PFSK-1 (cell line): Measurements from ENCODE around the gene TMPRSS9.

Experiments
- FOXP2 ChIP-seq: optimal IDR thresholded peaks from 2 replicates; pipeline ENCODE3; 2011; ENCODE audit warnings: borderline replicate concordance, control low read depth, inconsistent platforms; ENCODE audit not compliant: insufficient read depth; ENCODE audit errors: extremely low read length, extremely low read depth
- POLR2AphosphoS5 ChIP-seq: IDR thresholded peaks from 2 replicates; pipeline ENCODE4 v1.6.1; 2012; ENCODE audit warnings: low read depth, mild to moderate bottlenecking, control low read depth, low read length, moderate library complexity
- SIN3A ChIP-seq: IDR thresholded peaks from 2 replicates; pipeline ENCODE4 v1.6.1; 2012; ENCODE audit warnings: mild to moderate bottlenecking, low read length, moderate library complexity, borderline replicate concordance; ENCODE audit not compliant: insufficient read depth
- TAF1 ChIP-seq: IDR thresholded peaks from 2 replicates; pipeline ENCODE4 v1.6.1; 2012; ENCODE audit warnings: low read length, control low read depth, borderline replicate concordance; ENCODE audit not compliant: insufficient read depth
- TF ChIP-seq, protein P1 (sequence below), 2 experiments: IDR thresholded peaks; 2 replicates each; pipeline versions ENCODE4 v1.6.1 to v1.8.0; 2011 to 2012; ENCODE audit warnings: low read depth in 2 of 2, low read length in 2 of 2, control low read depth in 1 of 2, inconsistent platforms in 1 of 2, mild to moderate bottlenecking in 1 of 2, moderate library complexity in 1 of 2; ENCODE audit not compliant: insufficient read depth in 1 of 2

The TMPRSS9 gene

DNA sequence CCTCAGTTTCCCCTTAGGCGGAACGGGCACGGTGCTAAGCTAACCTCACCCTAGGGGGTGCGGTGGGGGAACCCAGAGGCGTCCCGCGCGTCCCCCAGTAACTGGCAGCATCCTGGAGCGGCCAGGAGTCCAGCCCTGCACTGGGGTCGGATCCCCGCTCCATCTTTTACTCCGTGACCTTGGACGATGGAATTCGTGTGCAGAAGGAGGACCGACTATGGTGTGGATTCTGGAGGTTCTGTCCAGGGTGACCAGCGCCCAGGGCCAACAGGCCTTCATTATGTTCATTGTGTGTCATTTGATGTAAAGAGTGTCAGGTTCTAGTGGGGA, 31.0 kb upstream of the TMPRSS9 start:
- TF ChIP-seq, protein P1, sequence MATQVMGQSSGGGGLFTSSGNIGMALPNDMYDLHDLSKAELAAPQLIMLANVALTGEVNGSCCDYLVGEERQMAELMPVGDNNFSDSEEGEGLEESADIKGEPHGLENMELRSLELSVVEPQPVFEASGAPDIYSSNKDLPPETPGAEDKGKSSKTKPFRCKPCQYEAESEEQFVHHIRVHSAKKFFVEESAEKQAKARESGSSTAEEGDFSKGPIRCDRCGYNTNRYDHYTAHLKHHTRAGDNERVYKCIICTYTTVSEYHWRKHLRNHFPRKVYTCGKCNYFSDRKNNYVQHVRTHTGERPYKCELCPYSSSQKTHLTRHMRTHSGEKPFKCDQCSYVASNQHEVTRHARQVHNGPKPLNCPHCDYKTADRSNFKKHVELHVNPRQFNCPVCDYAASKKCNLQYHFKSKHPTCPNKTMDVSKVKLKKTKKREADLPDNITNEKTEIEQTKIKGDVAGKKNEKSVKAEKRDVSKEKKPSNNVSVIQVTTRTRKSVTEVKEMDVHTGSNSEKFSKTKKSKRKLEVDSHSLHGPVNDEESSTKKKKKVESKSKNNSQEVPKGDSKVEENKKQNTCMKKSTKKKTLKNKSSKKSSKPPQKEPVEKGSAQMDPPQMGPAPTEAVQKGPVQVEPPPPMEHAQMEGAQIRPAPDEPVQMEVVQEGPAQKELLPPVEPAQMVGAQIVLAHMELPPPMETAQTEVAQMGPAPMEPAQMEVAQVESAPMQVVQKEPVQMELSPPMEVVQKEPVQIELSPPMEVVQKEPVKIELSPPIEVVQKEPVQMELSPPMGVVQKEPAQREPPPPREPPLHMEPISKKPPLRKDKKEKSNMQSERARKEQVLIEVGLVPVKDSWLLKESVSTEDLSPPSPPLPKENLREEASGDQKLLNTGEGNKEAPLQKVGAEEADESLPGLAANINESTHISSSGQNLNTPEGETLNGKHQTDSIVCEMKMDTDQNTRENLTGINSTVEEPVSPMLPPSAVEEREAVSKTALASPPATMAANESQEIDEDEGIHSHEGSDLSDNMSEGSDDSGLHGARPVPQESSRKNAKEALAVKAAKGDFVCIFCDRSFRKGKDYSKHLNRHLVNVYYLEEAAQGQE (IDR thresholded peaks at IDR 0.05; ENCODE audit: insufficient read depth in 1 of 2, low read depth in 2 of 2, low read length in 2 of 2), result no peak
- no peak for TF ChIP-seq FOXP2
- TF ChIP-seq TAF1, result no peak

DNA sequence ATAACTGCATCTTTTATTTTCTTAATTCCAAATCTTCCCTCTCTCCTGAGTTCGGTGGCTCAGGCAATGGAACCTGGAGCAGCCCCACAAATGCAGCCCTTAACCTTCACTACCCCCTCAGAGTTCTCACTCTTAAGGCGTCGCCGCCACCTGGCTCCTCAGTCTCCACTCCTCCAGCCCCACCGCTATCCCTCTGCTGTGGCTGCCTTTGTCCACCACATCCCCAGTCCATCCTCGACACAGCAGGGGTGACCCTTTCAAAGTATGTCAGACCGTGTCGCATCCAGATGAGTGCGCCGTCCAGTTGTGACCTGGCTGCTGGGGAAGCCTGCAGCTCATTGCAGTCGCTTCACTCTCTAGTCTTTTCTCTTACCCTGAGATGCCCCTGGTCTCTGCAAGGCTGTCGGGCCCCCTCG, 30.6 kb upstream of the TMPRSS9 start:
- TF ChIP-seq, protein P1 (IDR thresholded peaks at IDR 0.05; ENCODE audit: insufficient read depth in 1 of 2, low read depth in 2 of 2, low read length in 2 of 2), result no peak
- TF ChIP-seq SIN3A (no peak), FOXP2 (no peak), TAF1 (no peak), POLR2AphosphoS5 (no peak)

DNA sequence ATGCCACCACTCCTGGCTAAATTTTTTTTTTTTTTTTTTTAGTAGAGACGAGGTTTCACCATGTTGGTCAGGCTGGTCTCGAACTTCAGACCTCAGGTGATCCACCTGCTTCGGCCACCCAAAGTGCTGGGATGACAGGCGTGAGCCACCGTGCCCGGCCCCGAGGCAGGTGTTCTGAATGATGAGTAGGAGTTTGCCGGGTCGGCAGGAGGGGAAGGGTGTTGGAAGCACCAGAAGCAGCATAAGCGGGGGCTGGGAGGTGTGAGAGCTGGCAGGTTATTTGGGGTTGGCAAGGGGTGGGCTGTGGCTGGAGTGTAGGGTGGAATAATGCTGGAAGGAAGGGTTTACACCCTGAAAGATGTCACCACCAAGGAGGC, 29.8 kb upstream of the TMPRSS9 start:
- TF ChIP-seq TAF1 (no peak), FOXP2 (no peak), POLR2AphosphoS5 (no peak), SIN3A (no peak)
- TF ChIP-seq, protein P1 (IDR thresholded peaks at IDR 0.05; ENCODE audit: insufficient read depth in 1 of 2, low read depth in 2 of 2, low read length in 2 of 2), result no peak

DNA sequence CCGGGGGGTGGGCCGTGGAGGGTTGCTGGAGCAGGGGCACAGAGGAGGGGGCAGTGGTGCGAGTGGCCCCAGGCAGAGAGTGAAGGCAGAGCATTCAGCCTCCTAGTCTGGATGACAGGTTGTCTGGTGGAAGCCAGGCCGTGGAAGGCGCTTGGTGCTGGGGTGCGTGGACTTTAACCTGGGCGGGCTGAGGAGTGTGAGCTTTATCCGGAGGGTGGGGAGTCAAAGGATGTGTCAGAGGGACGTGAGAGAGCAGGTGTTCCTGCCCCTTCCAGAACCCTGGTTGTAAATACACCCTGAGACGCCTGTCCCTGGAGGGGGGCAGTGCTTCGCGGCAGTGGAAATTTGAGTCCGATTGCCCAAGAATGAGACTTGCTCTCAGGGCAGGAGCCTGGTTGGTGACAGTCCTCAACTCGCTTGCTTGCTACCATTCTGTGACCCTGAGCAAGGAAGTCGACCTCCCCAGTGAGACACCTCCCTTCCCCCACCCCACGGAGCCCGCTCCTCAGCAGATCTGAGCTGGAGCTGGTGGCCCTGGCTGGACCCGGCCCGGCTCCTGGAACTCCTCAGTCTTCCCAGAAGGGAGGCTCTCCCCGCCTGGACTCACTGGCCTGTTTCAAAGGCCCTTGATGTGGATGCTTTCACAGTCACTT, 29.3 kb upstream of the TMPRSS9 start:
- TF ChIP-seq POLR2AphosphoS5, result no peak
- no peak for TF ChIP-seq FOXP2
- TF ChIP-seq TAF1, result no peak

DNA sequence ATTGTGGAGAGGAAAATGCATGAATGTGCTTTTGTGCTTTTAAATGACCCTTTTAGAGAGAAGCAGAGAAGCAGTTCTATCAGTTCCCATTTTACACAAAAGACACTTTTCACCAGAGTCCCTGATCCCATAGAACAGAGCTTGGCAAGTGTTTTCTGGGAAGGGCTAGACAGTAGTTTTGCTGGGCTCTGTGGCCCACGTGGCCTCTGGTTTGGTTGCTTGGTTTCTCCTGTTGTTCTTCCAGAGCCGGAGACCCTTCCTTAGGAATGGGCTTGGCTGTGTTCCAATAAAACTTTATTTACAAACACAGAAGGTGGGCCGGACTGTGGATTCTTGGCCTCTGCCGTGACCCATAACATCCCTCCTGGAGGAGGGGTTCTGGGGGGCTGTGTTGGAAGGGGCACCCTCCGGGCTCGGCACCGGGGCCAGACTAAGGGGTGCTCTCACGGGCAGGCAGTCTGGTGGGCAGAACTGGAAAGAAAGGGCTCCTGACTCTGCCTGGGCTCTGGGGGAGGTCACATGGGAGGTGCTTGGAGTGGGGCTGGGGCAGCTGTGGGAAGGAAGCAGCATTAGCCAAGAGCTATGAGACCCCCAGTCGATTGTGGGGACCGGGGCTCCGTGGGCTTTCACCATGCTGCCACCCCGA, 28.3 kb upstream of the TMPRSS9 start:
- TF ChIP-seq POLR2AphosphoS5 (no peak), FOXP2 (no peak), SIN3A (no peak), TAF1 (no peak)
- TF ChIP-seq, protein P1 (IDR thresholded peaks at IDR 0.05; ENCODE audit: insufficient read depth in 1 of 2, low read depth in 2 of 2, low read length in 2 of 2), result no peak
